HG02623 (cell line): Measurements from ENCODE around the gene ZNF423.

ENCODE experiments used
- ATAC-seq: cut with Tn5 transposase; IDR thresholded peaks from one replicate; pipeline ENCODE4 v1.9.1; 2021; ENCODE audit warnings: moderate library complexity; ENCODE audit not compliant: unreplicated experiment

The ZNF423 gene

GRCh38 chr16:49608098-49608497 lies 247.8 kb downstream of the ZNF423 start:
- no peak for ATAC-seq

DNA sequence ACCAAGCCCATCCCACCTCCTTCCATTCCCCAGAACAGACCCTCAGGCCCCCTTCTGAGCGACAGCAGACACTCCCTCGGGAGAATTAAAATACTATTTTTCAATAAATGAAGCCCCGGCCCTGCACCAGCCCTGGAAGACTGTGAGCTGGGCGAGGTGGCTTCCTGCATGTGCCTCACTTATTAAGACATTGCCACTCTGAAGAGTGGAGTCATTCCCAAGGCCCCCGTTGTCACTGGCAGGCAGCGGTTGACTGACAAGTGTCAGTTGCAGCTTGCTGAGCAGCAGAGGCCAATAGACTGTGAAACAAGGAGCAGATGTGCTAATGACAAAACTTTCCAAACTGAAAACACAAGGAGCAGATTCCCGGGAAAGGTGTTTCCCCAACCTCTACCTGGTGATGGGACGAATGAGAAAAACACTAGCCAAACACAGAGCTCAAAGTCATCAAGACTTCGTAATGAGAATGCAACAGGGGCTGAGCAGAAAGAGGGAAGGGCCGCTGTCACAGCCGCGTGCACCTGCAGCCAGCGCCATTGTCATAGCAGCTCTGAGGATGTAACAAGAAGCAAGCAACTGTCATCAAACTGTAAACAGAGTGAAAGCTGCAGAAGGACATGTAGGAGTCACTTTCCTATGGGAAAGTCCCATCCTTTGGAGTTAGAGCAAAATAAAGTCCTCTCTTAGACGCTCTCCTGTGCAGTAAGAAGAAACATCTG lies 250.2 kb downstream of the ZNF423 start:
- no peak for ATAC-seq

DNA sequence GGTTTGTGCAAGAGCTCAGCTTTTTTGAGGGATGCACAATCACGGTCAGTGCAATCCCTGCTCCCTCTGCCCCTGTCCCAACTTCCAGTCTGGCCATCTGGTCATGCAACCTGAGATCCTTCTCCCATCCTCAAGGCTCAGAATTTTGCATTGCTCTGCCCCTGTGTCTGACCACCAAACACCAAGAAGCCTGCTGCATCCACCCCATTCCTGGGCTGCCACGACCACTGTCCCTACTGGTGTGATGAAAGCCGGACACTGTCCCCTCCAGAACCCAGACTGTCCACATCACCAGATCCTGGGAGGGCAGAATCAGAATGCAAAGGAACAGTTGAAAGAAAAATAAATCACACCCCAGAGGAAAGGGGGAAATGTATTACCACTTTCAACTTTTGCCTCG lies 251.3 kb downstream of the ZNF423 start:
- ATAC-seq: no peak

DNA sequence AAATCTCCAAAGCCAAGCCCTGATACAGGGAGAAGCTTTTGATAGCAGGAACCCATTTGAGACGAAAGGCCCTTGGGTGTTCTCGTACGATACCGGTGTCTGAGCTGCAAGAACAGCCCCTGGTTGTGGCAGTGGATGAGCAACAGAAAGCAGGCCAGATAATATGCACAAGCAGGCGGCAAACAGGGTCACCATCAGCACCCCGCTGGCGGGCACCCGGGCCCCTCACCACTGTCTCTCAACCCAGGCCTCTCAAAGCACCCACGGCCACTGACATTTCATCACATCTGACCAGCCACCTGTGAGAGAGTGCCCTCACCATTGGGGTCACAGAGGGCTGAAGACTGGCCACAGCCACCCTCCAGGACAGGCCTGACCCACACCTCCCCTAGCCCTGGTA lies 252.0 kb downstream of the ZNF423 start:
- ATAC-seq: no peak

- ATAC-seq: no peak
Observed at GRCh38 chr16:49602976-49603310, 253.0 kb downstream of the ZNF423 start.

GRCh38 chr16:49602201-49602975 lies 253.5 kb downstream of the ZNF423 start:
- no peak for ATAC-seq

DNA sequence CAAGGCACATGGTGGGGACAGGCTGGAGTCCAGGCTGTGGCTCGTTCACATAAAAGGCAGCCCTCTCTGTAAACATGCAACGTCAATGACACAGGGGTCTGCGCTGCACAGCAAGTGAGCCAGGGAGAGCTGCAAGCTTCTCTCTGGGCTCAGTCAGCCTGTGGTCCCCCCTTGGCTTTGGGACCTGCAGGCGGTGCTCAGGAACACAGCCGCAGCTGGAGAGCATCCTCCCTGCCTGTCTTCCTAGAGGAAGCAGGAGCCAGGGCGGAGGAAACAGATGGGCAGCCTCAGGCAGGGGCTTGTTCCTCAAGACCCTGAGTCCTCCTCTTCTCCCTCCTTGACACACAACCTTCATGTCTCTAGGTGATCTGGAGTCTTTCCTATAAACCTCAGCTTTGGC lies 254.3 kb downstream of the ZNF423 start:
- ATAC-seq: no peak

DNA sequence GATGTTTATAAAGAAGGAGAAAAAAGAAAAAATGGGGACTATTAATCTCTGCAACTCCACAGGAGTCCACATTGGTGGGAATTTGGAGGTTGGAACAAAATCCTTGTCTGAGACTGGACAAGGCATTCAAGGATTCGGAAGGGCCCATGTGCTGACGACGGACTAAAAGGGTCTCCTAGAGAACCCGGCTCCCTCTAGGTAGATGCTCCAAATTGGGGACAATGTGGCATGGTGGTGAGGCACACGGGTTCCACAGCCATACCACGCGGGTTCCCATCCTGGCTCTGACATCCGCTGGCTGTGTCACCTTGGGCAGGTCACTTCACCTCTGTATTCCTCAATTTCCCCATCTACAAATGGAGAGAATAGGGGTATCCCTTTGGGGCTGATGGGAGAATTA lies 254.9 kb downstream of the ZNF423 start:
- ATAC-seq: no peak

DNA sequence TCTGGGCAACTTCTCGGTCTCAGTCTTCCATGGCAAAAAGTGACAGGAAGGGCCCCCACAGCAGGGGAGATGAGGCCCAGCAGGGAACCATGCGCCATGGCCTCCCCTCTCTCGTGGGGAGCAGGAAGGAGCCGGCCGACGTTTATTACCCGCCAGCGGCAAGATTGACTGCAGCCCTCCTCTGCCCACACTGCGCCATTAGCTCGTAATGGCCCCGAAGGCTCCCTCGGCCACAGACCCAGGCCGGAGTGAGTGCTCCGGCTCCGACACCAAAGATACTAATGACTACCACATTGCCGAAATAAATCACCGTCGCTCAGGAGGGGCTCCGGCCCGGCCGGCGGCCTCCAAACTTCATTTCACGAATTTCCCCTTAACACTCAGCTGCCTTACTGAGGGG lies 255.4 kb downstream of the ZNF423 start:
- no peak for ATAC-seq

- no peak for ATAC-seq
Observed at GRCh38 chr16:49599704-49600103, 256.2 kb downstream of the ZNF423 start.

DNA sequence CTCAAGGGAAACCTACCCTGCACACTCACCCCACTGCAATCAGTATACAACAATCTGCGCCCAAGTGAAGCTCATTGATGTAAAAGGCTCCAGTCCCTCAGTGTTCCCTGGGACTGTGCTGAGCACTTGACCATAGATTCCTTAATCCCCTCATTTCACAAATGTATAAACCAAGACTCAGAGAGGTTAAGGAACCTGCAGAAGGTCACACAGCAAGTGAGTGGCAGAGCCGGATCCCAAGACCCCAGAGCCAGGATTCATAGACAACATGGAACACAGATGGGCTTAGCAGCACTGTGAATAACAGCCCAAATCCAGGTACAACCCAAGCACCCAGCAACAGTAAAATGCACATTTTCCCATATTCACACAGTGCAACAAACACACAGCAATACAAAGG lies 256.6 kb downstream of the ZNF423 start:
- no peak for ATAC-seq

GRCh38 chr16:49598383-49599170 lies 257.3 kb downstream of the ZNF423 start:
- ATAC-seq: peak; percentile 56

- no peak for ATAC-seq
Observed at GRCh38 chr16:49597796-49598195, 258.1 kb downstream of the ZNF423 start.

DNA sequence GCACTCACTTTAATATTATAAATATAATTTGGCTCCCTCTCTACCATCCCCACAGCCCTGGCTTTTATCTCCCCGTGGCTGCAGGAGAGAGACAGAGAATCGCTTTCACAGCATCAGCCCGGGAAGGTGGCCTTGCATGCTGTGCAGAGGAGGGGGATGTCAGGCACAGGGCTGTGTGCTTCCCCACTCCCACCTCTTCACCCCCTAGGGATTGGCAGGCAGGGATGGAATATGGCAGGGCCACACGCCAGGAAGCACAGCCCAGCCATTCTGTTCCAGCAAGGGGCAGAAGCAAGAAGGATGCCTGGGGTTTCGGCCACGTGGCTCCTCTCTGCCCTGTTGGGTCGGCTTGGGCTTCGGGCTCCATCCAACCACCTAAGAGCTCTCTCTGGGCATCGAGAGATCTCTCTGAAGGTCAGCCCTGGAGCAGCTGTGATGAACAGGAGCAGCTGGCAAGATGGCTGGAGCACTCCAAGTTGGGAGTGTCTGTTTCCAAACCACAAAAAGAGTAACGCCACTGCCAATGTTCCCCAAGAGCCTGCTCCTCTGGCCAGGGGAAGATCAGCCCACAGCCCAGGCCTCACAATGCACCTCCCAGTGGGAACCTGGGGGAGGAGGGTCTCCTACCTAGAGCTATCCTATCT lies 259.1 kb downstream of the ZNF423 start:
- no peak for ATAC-seq

DNA sequence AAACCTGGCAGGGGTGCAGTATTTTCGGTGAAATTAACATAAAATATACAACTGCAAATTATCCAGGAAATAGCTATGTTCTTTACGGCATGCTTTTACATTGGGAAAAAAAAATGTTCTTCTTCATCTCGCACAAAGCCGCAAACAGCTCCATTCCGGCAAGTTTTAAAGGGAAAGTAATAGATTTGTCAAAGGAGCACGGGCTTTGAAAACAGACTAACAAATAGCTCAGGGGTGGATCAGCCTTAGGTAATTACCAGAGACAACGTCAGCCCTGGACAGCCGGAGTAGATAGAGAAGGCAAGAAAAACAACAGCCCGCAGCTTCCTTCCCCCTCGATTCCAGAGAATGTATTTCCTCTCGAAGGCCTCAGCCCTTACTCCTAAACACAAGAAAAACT lies 259.8 kb downstream of the ZNF423 start:
- no peak for ATAC-seq

GRCh38 chr16:49594685-49595498 lies 261.0 kb downstream of the ZNF423 start:
- no peak for ATAC-seq

DNA sequence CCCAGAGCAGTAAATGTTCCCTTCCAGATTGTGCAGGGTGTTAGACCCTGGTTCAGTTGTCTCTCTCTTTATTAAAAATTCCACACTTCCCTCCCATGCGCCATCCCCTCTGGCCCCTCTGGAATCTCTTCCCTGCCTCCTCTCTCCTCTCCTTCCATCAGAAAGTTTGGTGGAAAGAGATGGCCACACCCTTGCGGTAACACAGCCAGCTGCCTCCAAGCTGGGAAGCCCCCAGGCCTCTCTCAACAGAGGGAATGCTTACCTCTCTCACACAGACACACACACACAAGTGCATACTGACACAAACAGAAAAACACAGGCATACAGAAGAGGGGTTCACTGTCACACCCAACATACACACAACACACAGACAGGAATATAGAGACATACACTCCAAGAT lies 261.8 kb downstream of the ZNF423 start:
- ATAC-seq: no peak

GRCh38 chr16:49593424-49594040 lies 262.4 kb downstream of the ZNF423 start:
- no peak for ATAC-seq

- no peak for ATAC-seq
Observed at GRCh38 chr16:49592546-49593423, 263.1 kb downstream of the ZNF423 start.
